ENCODE data around the gene GANAB. TPM values are rescaled to one million over a fixed set of nuclear protein-coding genes. Genes with fewer than 3 reads are reported as not detected.

GANAB gene
- total RNA-seq, 1 experiment from 2014 or later, result 364 TPM

- POLR2A ChIA-PET, result interaction anchor here (0.6 to 7.1 kb wide), 9 partner anchors 14 to 78 kb away, joined by 3 to 98 read pairs (median 4); partner anchors contain the start of genes B3GAT3, C11orf98, CSKMT and EEF1G
- Mint-ChIP-seq H3K4me3 (ENCODE audit: unreplicated experiment) (no peak overlapping the region), H3K9me3 (ENCODE audit: unreplicated experiment) (no peaks in the 10 kb centered on the region), H3K27me3 (ENCODE audit: insufficient read depth, unreplicated experiment) (no peaks in the 10 kb centered on the region), H3K36me3 (ENCODE audit: insufficient read depth, unreplicated experiment) (peaks cover 30% of the 10 kb centered on the region), H3K27ac (ENCODE audit: low read depth, unreplicated experiment) (no peak overlapping the region), H3K4me1 (ENCODE audit: insufficient read depth, unreplicated experiment) (peaks cover 14% of the 10 kb centered on the region)
- CTCF ChIA-PET, result interaction anchor here (1.2 kb wide), 1 partner anchor 57 kb away, joined by 6 read pairs; the partner anchor contains the start of gene TUT1
- no TSS peak for BruUV-seq (replicated peaks)
- no peak for DNase-seq (ENCODE audit: unreplicated experiment)
- intact Hi-C loops (cut with micrococcal nuclease), result loop anchor here (5.0 kb wide), 1 partner anchor 37 kb away; the partner anchor contains the start of genes EML3 and ROM1
- TF ChIP-seq CTCF (IDR thresholded peaks at IDR 0.05; ENCODE audit: unreplicated experiment), result no peak
Observed at GRCh38 chr11:62649486-62649885, 3.1 kb upstream of the GANAB start.

GRCh38 chr11:62648967-62649364 lies 2.6 kb upstream of the GANAB start:
- no peak overlapping the region for H3K4me3 Mint-ChIP-seq (ENCODE audit: unreplicated experiment)
- peaks cover 14% of the 10 kb centered on the region for H3K4me1 Mint-ChIP-seq (ENCODE audit: insufficient read depth, unreplicated experiment)
- intact Hi-C loops (cut with micrococcal nuclease), result loop anchor here (5.0 kb wide), 1 partner anchor 37 kb away; the partner anchor contains the start of genes EML3 and ROM1
- no peak for DNase-seq (ENCODE audit: unreplicated experiment)
- CTCF ChIA-PET, result interaction anchor here (0.5 to 1.2 kb wide), 4 partner anchors 15 to 588 kb away, joined by 3 to 6 read pairs (median 4); partner anchors contain the start of genes B3GAT3 and TUT1
- no peaks in the 10 kb centered on the region for H3K9me3 Mint-ChIP-seq (ENCODE audit: unreplicated experiment)
- BruUV-seq (replicated peaks), result no TSS peak
- no peak overlapping the region for H3K27ac Mint-ChIP-seq (ENCODE audit: low read depth, unreplicated experiment)
- TF ChIP-seq CTCF (IDR thresholded peaks at IDR 0.05; ENCODE audit: unreplicated experiment), result no peak
- POLR2A ChIA-PET, result interaction anchor here (0.6 to 7.1 kb wide), 6 partner anchors 13 to 78 kb away, joined by 3 to 98 read pairs (median 5); partner anchors contain the start of genes B3GAT3, C11orf98, CSKMT and EEF1G
- peaks cover 35% of the 10 kb centered on the region for H3K36me3 Mint-ChIP-seq (ENCODE audit: insufficient read depth, unreplicated experiment)
- no peaks in the 10 kb centered on the region for H3K27me3 Mint-ChIP-seq (ENCODE audit: insufficient read depth, unreplicated experiment)

- CTCF ChIA-PET, result interaction anchor here (0.5 to 1.2 kb wide), 6 partner anchors 16 to 587 kb away, joined by 3 to 5 read pairs (median 4); partner anchors contain the start of gene B3GAT3
- no peak for DNase-seq (ENCODE audit: unreplicated experiment)
- H3K36me3 Mint-ChIP-seq (ENCODE audit: insufficient read depth, unreplicated experiment), result peaks cover 40% of the 10 kb centered on the region
Observed at GRCh38 chr11:62648185-62648966, 2.0 kb upstream of the GANAB start.

More at GRCh38 chr11:62648185-62648966, 2.0 kb upstream of the GANAB start:
- Mint-ChIP-seq H3K27ac (ENCODE audit: low read depth, unreplicated experiment) (no peak overlapping the region), H3K27me3 (ENCODE audit: insufficient read depth, unreplicated experiment) (no peaks in the 10 kb centered on the region), H3K9me3 (ENCODE audit: unreplicated experiment) (no peaks in the 10 kb centered on the region), H3K4me1 (ENCODE audit: insufficient read depth, unreplicated experiment) (peaks cover 9% of the 10 kb centered on the region), H3K4me3 (ENCODE audit: unreplicated experiment) (no peak overlapping the region)
- POLR2A ChIA-PET, result interaction anchor here (0.7 to 7.1 kb wide), 10 partner anchors 18 to 79 kb away, joined by 3 to 98 read pairs (median 4); partner anchors contain the start of genes B3GAT3, C11orf98, CSKMT and EEF1G
- BruUV-seq (replicated peaks), result no TSS peak
- no peak for TF ChIP-seq CTCF (IDR thresholded peaks at IDR 0.05; ENCODE audit: unreplicated experiment)
- intact Hi-C loops (cut with micrococcal nuclease), result loop anchor here (5.0 kb wide), 1 partner anchor 36 kb away; the partner anchor contains the start of genes EML3 and ROM1
